SK-N-SH (cell line): ENCODE results near the gene PACSIN2. TPM values are rescaled to one million over a fixed set of nuclear protein-coding genes. Genes with fewer than 3 reads are reported as not detected.

ENCODE experiments used
- CTCF ChIA-PET: fragments of 300-600, 350-600 bp; formaldehyde crosslinking; extraction: SDS; loops from one replicate; lab custom pipeline; 2021; lab: Yijun Ruan, JAX
- POLR2A ChIA-PET: fragments of 350-600 bp; sonication (Branson Sonifier 250); formaldehyde crosslinking; extraction: SDS; loops from one replicate; lab custom pipeline; 2020; ENCODE audit warnings: antibody characterized with exemption, inconsistent platforms; lab: Yijun Ruan, JAX
- DNase-seq: peaks from one replicate; pipeline ENCODE4 v3.0.0; 2012
- H2AFZ ChIP-seq: fragments of 200-600 bp; sonication (generic); 2 replicates; pipeline ENCODE4 v1.8.1; 2016; ENCODE audit warnings: antibody characterized with exemption, mild to moderate bottlenecking, low read depth
- H3F3A ChIP-seq: fragments of 200-600 bp; sonication (generic); replicated peaks from 2 replicates; pipeline ENCODE3; 2016; ENCODE audit warnings: antibody characterized with exemption, mild to moderate bottlenecking; ENCODE audit not compliant: insufficient read depth
- H3K27ac ChIP-seq, 2 experiments: fragments of 200-500 bp in 1 of 2; fragments of 200-600 bp in 1 of 2; sonication (Bioruptor generic) in 1 of 2; sonication (generic), shearing (Covaris generic) in 1 of 2; 2 replicates each; pipeline versions ENCODE4 v1.5.1 to v1.6.1; 2014 to 2016; ENCODE audit warnings: low read depth in 2 of 2, inconsistent platforms in 1 of 2, low read length in 1 of 2, mild to moderate bottlenecking in 1 of 2, mixed read lengths in 1 of 2
- H3K27me3 ChIP-seq: fragments of 200-600 bp; sonication (generic), shearing (Covaris generic); 2 replicates; pipeline ENCODE4 v1.6.1; 2016; ENCODE audit warnings: mixed run types; ENCODE audit not compliant: insufficient read depth
- H3K36me3 ChIP-seq, 2 experiments: fragments of 200-500 bp in 1 of 2; fragments of 200-600 bp in 1 of 2; sonication (Bioruptor generic) in 1 of 2; sonication (generic) in 1 of 2; replicated peaks in 1 of 2; 2 replicates each; pipeline versions ENCODE3 to v1.5.1; 2014 to 2016; ENCODE audit warnings: low read length in 1 of 2, mild to moderate bottlenecking in 1 of 2; ENCODE audit not compliant: insufficient read depth in 2 of 2, control insufficient read depth in 1 of 2
- H3K4me1 ChIP-seq, 2 experiments: fragments of 200-500 bp in 1 of 2; fragments of 200-600 bp in 1 of 2; sonication (Bioruptor generic) in 1 of 2; sonication (generic), shearing (Covaris generic) in 1 of 2; 2 replicates each; pipeline versions ENCODE4 v1.5.1 to v1.6.1; 2014 to 2016; ENCODE audit warnings: low read depth in 1 of 2, low read length in 1 of 2, mixed run types in 1 of 2; ENCODE audit not compliant: insufficient read depth in 2 of 2, control insufficient read depth in 1 of 2
- H3K4me2 ChIP-seq: fragments of 200-600 bp; sonication (generic), shearing (Covaris generic); 2 replicates; pipeline ENCODE4 v1.6.1; 2017; ENCODE audit warnings: mixed run types
- H3K4me3 ChIP-seq, 2 experiments: fragments of 200-500 bp in 1 of 2; fragments of 200-600 bp in 1 of 2; sonication (Bioruptor generic) in 1 of 2; sonication (generic), shearing (Covaris generic) in 1 of 2; 2 replicates each; pipeline versions ENCODE4 v1.5.1 to v1.8.1; 2014 to 2016; ENCODE audit warnings: low read depth in 2 of 2, inconsistent platforms in 1 of 2, low read length in 1 of 2, mild to moderate bottlenecking in 1 of 2, mixed read lengths in 1 of 2, moderate library complexity in 1 of 2
- H3K79me2 ChIP-seq: fragments of 200-600 bp; sonication (generic); 2 replicates; pipeline ENCODE4 v1.8.1; 2017; ENCODE audit warnings: mild to moderate bottlenecking; ENCODE audit not compliant: insufficient read depth
- H3K9ac ChIP-seq: fragments of 200-600 bp; sonication (generic); 2 replicates; pipeline ENCODE4 v1.6.1; 2017; ENCODE audit warnings: mixed run types
- H3K9me2 ChIP-seq: fragments of 200-600 bp; sonication (generic); 2 replicates; pipeline ENCODE4 v1.6.1; 2017; ENCODE audit warnings: mixed run types
- H3K9me3 ChIP-seq: fragments of 200-600 bp; sonication (generic); 2 replicates; pipeline ENCODE4 v1.6.1; 2017; ENCODE audit warnings: mixed run types, mild to moderate bottlenecking, moderate library complexity
- H4K20me1 ChIP-seq: fragments of 200-600 bp; sonication (generic); 2 replicates; pipeline ENCODE4 v1.6.1; 2017; ENCODE audit warnings: mild to moderate bottlenecking, mixed run types; ENCODE audit not compliant: insufficient read depth
- CTCF ChIP-seq: fragments of 200-600 bp; sonication (generic); IDR thresholded peaks from 2 replicates; pipeline ENCODE4 v1.6.1; 2017; ENCODE audit warnings: antibody characterized with exemption, mild to moderate bottlenecking, moderate library complexity
- EZH2phosphoT487 ChIP-seq: fragments of 200-600 bp; sonication (generic); IDR thresholded peaks from 2 replicates; pipeline ENCODE4 v1.6.1; 2017; ENCODE audit warnings: low read depth, mixed run types, mild to moderate bottlenecking, antibody characterized with exemption, moderate library complexity, borderline replicate concordance
- FOXJ3 ChIP-seq: sonication (generic); formaldehyde crosslinking; IDR thresholded peaks from 2 replicates; pipeline ENCODE4 v1.5.1; 2020; ENCODE audit warnings: mild to moderate bottlenecking, missing genetic modification reagents
- GABPA ChIP-seq: IDR thresholded peaks from 2 replicates; pipeline ENCODE4 v1.4.0; 2012; ENCODE audit warnings: low read depth, mild to moderate bottlenecking
- GATA2 ChIP-seq: sonication (generic); formaldehyde crosslinking; IDR thresholded peaks from 2 replicates; pipeline ENCODE4 v1.5.0; 2020; ENCODE audit warnings: mild to moderate bottlenecking, missing genetic modification reagents
- IRF3 ChIP-seq: fragments of 150-350 bp; IDR thresholded peaks from 2 replicates; pipeline ENCODE4 v1.6.1; 2016; ENCODE audit warnings: mild to moderate bottlenecking, low read depth, low read length
- NFIC ChIP-seq: IDR thresholded peaks from 2 replicates; pipeline ENCODE4 v1.4.0; 2012; ENCODE audit warnings: borderline replicate concordance
- NRF1 ChIP-seq: IDR thresholded peaks from 2 replicates; pipeline ENCODE4 v1.6.1; 2012; ENCODE audit warnings: low read depth, mild to moderate bottlenecking, low read length
- PBX3 ChIP-seq: IDR thresholded peaks from 2 replicates; pipeline ENCODE4; 2012
- POLR2AphosphoS5 ChIP-seq: IDR thresholded peaks from 2 replicates; pipeline ENCODE4 v1.6.1; 2012; ENCODE audit warnings: low read depth, low read length
- RCOR1 ChIP-seq: fragments of 150-350 bp; IDR thresholded peaks from 2 replicates; pipeline ENCODE4 v1.6.1; 2017; ENCODE audit warnings: antibody characterized with exemption, low read length
- REST ChIP-seq: IDR thresholded peaks from 2 replicates; pipeline ENCODE4 v1.6.1; 2012; ENCODE audit warnings: mild to moderate bottlenecking, low read depth, low read length, moderate library complexity
- RXRA ChIP-seq: IDR thresholded peaks from 2 replicates; pipeline ENCODE4 v1.4.0; 2012; ENCODE audit warnings: low read depth, mild to moderate bottlenecking, borderline replicate concordance
- SMC3 ChIP-seq: IDR thresholded peaks from 2 replicates; pipeline ENCODE4 v1.6.1; 2012; ENCODE audit warnings: low read depth, low read length, improper control_type of control experiment
- TCF12 ChIP-seq: IDR thresholded peaks from 2 replicates; pipeline ENCODE4 v1.4.0; 2012
- USF1 ChIP-seq: IDR thresholded peaks from 2 replicates; pipeline ENCODE4 v1.4.0; 2012; ENCODE audit warnings: low read depth, borderline replicate concordance
- ZBTB33 ChIP-seq: IDR thresholded peaks from 2 replicates; pipeline ENCODE4 v1.4.0; 2012; ENCODE audit warnings: low read depth, borderline replicate concordance
- WGBS: methylation state at CpG from one replicate; pipeline ENCODE4 v1.1.6; 2017; ENCODE audit warnings: low lambda C conversion rate; 5-methylcytosine and 5-hydroxymethylcytosine counted together
- polyA plus RNA-seq, 3 experiments: library from polyadenylated mRNA; depleted of rRNA; stranded (reverse); fragments of >200 nt; gene quantifications; 2 replicates each; pipeline ENCODE4 v1.2.3, GENCODE V29; 2012

PACSIN2 gene
- polyA plus RNA-seq, 1 of the 3 experiments (the other 2 are of a cell fraction), result 60.5 TPM

- DNase-seq, result no peak
- H3K27me3 ChIP-seq, result no peaks in the 10 kb centered on the region
- peak overlapping the region; percentile 39; the same call in 1 of the 2 replicates for H3K9ac ChIP-seq
- peak overlapping the region; percentile 58 to 66 for H3K4me3 ChIP-seq
- no peaks in the 10 kb centered on the region for H3K36me3 ChIP-seq
- WGBS, result 24% methylated on average over 4 of the region's 5 CpGs
- H4K20me1 ChIP-seq, result peaks cover 20% of the 10 kb centered on the region
- H3K4me2 ChIP-seq, result peak overlapping the region; percentile 67
- TF ChIP-seq RXRA (no peak), TCF12 (no peak), CTCF (no peak), USF1 (no peak), GABPA (no peak), RCOR1 (no peak), EZH2phosphoT487 (no peak), ZBTB33 (no peak), POLR2AphosphoS5 (no peak), NRF1 (no peak), GATA2 (CRISPR knock-in tag) (no peak), REST (no peak), SMC3 (no peak), FOXJ3 (CRISPR knock-in tag) (no peak), NFIC (no peak), PBX3 (no peak), IRF3 (no peak)
- CTCF ChIA-PET, result no interaction called here
- no peaks in the 10 kb centered on the region for H3K9me2 ChIP-seq
- no peak overlapping the region for H3K27ac ChIP-seq
- POLR2A ChIA-PET, result interaction anchor here (0.6 to 2.0 kb wide), 4 partner anchors 10 to 25 kb away, joined by 3 to 6 read pairs (median 3); no protein-coding TSS in a partner anchor
- peak overlapping the region; percentile 56; the same call in 1 of the 2 replicates for H2AFZ ChIP-seq
- H3K4me1 ChIP-seq, result peaks cover 0 to 16% of the 10 kb centered on the region in 2 experiments; a peak in 1 of 4 replicates
- peaks cover 38% of the 10 kb centered on the region for H3K79me2 ChIP-seq
- no peaks in the 10 kb centered on the region for H3K9me3 ChIP-seq
- H3F3A ChIP-seq, result no peaks in the 10 kb centered on the region
These were observed 711 bp upstream of the PACSIN2 start for GRCh38 chr22:43015677-43016042.
